GM18499 (cell line): ENCODE data around the gene TXNRD1.
"Not testable (repeated sequence)": the region's sequence is repeated elsewhere in the genome, so short reads cannot be mapped to it uniquely, and the experiment has no call there.

Experiments
- ATAC-seq: cut with Tn5 transposase; IDR thresholded peaks from one replicate; pipeline ENCODE4 v1.9.1; 2021; ENCODE audit warnings: moderate number of reproducible peaks; ENCODE audit not compliant: insufficient read depth, unreplicated experiment

TXNRD1 gene

DNA sequence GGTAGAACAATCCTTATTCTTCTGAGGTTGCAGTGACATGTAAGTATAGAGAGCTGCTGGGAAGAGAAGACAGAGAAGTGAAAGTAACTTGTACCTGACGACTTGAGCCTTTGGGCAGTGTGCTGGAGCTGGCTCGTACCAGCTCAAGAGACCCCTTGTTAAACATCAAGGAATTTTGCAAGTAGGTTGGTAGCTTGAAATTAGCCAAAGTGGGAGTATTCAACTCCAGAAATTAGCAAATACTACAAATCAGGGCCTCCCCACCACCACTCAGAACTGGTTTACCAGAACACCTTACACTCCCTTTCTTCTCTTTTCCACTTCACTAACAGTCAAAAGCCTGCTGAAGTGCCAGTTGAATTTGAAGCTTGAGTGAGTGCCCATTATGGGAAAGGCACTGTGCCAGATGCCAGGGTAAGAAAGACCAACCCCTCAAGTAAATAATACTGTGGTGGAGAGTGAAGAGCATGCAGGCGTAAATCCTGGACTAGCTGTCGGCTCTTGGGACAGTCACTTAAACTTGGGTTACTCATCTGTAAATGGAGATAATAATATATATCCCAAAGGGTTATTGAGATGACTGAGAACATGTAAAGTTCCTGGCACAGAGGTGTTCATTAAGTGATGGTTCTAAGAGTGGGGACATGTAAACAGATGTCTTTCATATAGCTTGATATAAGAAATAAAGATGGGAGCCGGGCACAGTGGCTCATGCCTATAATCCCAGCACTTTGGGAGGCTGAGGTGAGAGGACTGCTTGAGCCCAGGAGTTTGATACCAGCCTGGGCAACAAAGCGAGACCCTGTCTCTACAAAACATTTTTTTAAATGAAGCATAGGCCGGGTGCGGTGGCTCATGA lies 60.9 kb downstream of the TXNRD1 start:
- ATAC-seq, result no peak

DNA sequence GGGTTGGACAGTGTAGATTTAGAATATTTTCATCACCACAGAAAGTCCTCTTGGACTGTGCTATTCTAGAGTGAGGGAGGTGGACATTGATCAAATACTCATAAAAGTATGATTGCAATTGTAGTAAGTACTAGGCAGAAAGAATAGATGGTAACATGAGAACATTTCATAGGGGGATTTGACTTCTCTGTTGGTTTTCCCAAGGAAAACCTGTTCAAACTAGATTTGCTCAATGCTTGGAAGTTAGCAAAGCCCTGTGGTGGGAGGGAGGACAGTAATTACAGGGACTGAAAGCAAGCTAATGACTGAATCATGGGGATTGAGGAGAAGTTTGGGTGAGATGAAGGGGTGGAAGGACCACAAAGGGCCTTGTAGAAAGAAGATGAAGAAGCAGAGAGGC lies 63.6 kb downstream of the TXNRD1 start:
- no peak for ATAC-seq

DNA sequence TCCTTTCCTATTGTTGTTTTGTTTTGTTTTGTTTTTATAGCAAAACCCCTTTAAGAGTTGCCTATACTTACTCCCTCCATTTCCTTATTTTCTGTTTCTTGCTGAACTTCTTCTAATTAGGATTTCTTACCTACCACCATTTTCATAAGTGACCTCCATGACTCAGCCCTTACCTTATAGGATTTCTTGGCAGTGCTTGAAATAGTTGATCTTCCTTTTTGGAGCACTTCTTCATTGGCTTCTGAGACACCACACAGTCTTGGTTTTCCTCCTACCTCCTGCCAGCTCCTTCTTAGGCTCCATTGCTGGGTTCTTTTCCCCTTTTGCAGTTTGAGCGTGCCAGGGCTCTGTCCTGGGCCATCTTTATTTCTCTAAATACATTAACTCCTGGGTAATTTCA lies 64.5 kb downstream of the TXNRD1 start:
- no peak for ATAC-seq

DNA sequence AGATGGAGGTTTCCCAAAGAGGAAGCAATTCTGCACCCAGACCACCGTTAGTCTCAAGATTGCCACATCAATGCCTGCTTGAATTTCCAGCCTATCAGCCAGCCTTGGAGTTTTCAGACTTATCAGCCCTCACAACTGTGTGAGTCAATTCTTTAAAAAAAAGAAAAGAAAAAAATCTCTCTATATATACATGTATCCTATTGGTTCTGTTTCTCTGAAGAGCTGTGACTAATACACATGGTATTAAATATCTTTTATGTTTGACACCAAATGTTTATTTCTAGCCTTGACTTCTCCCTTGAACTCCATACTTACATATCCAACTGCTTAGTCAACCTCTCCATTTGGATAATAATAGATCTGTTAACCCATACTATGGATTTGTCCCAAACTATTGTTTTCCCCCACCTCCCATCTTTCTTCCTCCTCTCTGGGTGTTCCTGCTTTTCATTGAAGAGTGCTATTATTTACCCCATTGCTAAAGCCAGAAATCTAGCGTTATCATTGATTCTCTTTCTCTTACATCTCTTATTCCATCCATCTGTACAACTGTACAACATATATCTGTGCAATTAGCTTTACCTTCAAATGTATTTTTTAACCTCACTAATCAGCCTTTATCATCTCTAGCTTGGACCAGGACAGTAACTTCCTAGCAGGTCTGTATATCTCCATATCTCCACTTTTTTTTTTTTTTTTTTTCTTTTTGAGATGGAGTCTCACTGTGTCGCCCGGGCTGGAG lies 65.3 kb downstream of the TXNRD1 start:
- ATAC-seq, result no peak

DNA sequence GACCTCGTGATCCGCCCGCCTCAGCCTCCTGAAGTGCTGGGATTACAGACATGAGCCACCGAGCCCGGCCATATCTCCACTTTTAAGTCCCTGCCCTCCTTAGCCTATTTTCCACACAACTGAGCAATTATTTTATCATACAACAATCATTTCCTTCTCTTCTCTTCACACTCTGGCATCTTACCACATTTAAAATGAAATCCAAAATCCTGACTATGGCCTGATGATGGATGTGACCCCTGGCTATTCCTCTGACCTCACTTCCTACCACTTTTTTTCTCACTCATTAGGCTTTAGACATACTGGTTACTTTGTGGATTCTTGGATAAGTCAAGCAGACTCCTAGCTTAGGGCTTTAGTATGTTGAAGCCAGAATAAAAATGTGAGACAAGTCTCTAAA lies 66.1 kb downstream of the TXNRD1 start:
- ATAC-seq, result no peak

DNA sequence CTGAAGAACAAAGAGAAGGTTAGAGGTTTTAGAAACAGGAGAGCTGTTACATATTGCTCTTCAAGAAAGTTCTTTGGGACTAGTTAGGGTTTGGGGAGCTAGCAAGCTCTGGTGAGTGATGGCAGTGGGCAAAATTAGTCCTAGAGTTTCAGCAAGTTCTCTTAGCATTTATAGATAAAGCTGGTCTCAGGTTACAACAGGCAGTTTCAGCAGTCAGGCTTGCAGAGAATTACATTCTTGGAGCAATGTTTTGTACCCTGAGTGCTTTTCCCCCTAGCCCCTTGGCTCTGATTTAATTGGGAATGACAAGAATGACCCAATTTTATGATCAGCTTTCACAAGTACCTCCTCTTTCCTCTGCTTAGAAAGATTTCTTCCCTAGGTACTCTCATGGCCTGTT lies 66.5 kb downstream of the TXNRD1 start:
- no peak for ATAC-seq

DNA sequence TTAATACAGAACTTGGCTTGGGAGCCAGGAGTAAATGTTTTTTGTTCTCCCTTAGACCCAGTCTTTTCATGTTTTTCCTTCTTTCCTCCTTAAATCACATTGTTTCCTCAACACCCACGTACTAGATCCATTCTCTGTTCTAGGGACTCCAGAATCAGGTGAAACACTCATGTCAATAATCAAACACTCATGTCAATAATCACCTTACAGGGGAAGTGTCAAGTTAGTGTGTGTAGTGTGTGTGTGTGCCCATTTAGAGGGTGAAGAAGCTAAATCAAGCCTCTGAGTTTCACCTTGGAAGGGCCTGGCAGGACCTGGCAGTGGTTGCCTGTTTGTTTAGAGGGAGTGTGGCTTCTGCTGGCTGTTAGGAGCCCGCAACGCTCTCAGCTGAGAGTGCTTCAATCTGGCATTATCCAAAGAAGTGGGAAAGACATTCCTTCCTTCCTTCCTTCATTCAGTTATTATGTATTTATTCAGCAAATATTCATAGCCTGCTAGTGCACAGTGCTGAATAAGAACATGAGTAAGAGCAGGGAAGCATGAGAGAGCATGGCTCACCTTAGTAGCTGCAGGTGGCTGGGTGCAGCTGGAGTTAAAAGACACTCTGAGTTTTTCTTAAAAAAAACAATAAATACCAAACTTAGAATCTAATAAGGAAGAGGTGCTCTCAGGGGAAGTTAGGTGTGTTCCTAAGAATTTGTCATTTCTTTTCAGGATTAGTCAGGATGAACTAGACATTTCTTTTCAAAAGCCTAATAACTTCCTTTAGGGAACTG lies 70.3 kb downstream of the TXNRD1 start:
- ATAC-seq, result no peak

DNA sequence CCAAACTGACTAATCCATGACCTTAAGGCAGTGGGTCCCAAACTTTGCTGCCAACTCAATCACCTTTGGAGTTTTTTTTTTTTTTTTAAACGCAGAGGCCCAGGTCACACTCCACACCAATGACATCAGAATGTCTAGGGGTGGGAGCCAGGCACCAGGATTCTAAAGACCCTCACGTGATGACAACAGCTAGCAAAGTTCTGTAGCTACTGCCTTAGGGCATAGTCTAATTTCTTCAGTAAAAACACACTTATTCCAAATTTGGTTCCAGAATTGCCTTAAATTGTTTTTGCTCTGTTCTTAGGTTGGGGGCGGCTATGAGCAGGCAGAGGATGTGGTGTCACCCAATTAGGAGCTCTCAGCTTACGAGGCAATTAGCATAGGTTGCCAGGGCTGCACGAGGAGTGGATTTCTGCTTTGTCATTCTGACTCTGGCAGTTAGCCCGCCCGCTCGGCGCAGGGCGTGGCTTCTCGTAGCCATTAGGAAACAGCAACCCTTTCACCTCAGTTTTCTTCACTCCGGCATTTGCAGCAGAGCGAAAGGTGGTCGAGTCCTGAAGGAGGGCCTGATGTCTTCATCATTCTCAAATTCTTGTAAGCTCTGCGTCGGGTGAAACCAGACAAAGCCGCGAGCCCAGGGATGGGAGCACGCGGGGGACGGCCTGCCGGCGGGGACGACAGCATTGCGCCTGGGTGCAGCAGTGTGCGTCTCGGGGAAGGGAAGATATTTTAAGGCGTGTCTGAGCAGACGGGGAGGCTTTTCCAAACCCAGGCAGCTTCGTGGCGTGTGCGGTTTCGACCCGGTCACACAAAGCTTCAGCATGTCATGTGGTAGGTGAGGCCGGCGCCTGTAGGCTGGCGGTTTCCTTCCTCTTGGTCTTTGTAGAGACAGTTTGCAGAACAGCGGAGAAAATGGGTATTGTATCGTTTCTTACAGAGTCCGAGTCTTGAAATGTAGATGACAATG lies 71.2 kb downstream of the TXNRD1 start:
- ATAC-seq, result peak; percentile 83

DNA sequence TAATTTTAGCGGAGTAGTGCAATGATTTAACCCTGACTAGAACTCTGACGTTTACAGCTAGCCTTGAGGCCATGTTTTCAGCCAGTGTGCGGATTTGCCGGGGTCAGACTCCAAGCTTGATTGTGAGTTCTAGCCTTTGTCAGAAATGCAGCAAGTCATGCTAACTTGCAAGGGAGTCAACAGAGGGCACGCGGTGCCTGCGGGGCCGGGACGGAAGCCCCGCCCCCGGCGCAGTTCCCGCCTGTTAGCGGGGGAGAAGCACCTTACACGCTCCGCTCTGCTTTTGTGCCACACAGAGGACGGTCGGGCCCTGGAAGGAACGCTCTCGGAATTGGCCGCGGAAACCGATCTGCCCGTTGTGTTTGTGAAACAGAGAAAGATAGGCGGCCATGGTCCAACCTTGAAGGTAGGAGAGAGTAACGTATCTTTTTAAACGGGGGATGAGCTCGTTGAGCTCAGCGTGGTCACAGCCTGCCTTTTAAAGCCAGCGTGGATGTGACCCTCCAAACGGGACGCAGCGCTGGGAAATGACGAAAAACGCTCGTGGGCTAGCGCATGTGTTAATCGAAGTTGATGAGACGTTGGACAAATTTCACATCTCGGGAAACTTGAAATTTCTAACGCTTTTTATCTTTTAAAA lies 73.2 kb downstream of the TXNRD1 start:
- peak; percentile 27 for ATAC-seq

DNA sequence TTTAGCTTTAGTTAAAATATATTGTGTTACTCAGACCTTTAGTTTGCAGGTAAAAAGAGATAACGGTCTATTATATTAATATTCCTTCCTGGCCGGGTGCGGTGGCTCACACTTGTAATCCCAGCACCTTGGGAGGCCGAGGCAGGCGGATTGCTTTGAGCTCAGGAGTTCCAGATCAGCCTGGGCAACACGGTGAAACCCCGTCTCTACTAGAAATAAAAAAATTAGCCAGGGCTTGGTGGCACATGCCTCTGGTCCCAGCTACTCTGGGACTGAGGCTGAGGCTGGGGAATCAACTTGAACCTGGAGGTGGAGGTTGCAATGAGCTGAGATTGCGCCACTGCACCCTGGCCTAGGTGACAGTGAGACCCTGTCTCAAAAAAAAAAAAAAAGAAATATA lies 74.7 kb downstream of the TXNRD1 start:
- ATAC-seq, result no peak

DNA sequence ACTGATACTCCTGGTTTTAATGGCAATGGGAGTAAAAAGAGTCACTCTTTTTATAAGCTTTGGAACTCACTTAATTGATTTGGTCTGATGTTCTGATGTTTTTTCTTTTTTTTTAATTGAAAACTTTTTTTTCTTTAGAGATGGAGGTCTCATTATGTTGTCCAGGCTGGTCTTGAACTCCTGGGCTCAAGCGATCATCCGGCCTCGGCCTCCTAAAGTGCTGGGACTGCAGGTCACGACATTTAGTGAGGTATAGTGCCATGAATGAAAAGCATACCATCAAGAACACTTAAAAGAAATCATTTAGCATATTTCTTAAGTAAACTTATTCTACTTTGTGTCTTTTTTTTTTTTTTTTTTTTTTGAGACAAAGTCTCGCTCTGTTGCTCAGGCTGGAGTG lies 75.3 kb downstream of the TXNRD1 start:
- ATAC-seq, result no peak

DNA sequence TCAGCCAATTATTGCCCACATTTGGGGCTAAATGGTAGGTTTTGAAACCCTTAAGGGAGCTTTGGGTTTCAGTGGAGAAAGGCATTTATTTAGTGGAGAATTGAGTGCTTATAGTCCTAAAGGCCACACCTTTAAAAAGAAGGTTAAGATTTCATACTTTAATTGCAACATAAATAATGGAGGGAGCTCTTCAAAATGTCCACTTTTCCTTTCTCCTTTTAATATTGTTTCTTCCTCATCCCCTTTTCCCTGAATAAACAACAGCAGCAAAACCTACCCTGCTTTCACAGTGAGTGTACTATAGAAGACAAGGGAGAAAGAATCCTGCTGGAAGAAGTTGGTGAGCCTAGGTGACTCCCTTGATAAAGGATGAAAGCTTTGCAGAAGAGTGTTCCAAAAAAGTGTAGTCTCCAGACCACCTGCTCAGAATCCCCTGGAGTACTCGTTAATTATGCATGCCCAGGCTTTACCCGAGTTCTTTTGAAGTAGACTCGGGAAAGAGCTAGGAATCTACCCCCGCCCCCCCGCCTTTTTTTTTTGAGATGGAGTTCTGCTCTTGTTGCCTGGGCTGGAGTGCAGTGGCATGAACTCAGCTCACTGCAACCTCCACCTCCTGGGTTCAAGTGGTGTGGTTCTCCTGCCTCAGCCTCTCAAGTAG lies 76.4 kb downstream of the TXNRD1 start:
- ATAC-seq, result no peak

DNA sequence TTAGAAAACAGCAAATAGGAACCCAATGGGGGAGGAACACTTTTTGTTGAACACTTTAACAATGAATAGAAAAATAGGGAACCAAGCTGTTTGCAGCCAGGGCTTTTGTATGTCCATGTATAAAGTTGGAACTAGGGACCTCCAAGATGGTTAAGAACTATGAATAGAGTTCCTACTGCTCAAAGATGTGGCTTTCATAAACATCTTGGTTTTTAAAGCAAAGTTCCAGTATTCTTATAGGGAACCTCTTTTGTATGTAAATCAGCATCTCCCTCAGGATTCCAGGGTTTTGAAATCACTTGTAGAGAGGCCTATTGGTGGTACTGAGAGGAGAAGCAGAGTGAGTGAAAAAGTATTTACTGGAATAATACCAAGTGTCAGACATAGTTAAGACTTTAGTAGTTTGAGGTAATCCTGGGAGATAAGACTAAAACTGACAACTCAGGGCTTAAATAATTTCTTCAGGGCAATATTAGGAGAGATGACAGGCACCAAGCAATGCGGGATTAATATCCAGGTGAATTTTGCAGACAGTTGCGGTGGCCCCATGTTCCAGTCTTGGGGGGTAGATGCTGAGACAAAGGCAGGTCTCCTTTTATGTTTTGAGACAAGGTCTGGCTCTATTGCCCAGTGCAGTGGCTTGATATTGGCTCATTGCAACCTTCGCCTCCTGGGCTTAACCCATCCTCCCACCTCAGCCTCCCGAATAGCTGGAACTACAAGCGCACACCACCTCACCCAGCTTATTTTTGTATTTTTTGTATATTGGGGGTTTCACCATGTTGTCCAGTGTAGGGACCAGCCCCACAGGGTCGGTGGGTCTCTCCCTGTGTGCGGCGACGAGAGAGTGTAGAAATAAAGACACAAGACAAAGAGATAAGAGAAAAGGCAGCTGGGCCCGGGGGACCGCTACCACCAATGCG lies 77.6 kb downstream of the TXNRD1 start:
- no peak for ATAC-seq

DNA sequence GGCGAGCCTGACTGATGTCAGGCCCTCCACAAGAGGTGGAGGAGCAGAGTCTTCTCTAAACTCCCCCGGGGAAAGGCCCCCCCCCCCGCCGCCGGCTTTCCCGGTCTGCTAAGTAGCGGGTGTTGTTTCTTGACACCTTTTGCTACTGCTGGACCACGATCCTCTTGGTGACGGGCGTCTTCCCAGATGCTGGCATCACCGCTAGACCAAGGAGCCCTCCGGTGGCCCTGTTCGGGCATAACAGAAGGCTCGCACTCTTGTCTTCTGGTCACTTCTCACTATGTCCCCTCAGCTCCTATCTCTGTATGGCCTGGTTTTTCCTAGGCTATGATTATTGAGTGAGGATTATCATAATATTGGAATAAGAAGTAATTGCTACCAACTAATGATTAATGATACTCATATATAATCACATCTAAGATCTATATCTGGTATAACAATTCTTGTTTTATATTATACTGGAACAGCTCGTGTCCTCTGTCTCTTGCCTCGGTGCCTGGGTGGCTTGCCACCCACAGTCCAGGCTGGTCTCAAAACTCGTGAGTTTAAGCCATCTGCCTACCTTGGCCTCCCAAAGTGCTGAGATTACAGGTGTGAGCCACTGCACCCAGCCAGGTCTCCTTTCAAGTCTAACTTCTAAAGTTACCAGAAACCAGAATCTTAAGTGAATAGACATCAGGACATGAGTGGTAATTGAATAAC lies 78.7 kb downstream of the TXNRD1 start:
- ATAC-seq, result not testable (repeated sequence)

DNA sequence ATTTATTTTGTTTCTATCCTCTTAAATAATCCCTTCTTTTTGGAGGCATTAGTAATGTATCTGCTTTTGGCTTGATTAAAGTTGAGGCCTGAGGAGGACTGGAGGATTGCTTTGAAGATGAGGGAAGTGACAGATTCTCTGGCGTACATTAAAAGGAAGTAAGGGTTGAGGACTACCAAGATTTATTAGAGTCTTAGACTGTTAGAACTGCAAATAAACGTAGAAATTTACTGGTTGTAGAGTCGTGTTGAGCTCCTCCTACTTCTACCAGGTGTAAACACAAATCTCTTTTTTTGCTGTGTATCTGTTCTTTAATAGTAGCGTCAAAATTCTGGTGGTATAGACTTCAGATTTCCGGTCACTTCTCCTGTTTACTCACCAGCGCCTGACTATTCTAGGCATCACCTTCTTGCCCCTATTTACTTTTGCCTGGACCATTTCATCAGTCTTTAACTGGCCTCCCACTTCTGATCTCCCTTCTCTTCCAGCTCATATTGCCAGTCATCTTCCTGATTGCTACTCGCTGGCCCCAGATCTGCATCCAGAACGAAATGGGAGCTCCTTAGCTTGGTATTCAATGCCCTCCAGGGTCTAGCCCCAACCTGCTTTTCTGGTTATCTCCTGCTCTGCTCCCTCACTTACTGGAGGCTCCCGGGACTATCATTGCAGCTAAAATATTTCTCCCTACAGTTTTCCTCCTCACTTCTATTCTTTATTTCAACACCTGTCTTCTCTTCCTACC lies 79.5 kb downstream of the TXNRD1 start:
- ATAC-seq, result no peak

DNA sequence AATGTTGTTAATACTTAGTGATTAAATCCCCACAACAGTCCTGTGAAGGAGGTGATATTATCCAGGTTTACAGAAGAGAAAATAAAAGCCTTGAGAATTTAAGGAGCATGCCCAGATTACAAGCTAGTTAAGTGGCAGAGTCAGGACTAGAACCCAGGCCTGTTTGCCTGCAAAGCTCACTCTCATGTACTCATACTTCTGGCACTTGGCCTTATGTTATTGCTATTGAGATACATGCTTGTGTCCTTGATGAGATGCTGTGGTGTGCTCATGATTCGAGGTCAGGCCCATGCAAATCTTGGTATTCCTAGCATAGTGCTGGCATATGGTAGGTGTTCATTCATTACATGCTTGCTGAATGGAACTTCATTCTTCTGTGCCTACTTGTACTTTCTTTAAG lies 80.4 kb downstream of the TXNRD1 start:
- no peak for ATAC-seq

DNA sequence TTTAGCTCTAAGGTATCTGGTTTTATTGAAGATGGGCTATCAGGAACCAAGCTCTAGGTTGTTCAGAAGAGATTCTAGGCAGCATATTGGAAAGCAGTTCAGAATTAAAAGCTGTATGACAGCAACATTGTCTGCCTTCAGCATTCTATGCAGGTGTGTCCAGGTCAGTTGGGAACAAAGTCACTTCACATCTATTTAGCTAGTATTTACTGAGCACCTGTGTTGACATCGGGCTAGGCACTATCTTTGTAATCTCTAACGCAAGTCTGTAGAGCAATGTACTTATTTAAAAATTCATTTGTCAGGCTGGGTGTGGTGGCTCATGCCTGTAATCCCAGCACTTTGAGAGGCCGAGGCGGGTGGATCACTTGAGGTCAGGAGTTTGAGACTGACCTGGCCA lies 81.1 kb downstream of the TXNRD1 start:
- no peak for ATAC-seq
